PFSK-1 (cell line): ENCODE data around the gene CDA.

Source experiments
- FOXP2 ChIP-seq: optimal IDR thresholded peaks from 2 replicates; pipeline ENCODE3; 2011; ENCODE audit warnings: borderline replicate concordance, control low read depth, inconsistent platforms; ENCODE audit not compliant: insufficient read depth; ENCODE audit errors: extremely low read length, extremely low read depth
- POLR2AphosphoS5 ChIP-seq: IDR thresholded peaks from 2 replicates; pipeline ENCODE4 v1.6.1; 2012; ENCODE audit warnings: low read depth, mild to moderate bottlenecking, control low read depth, low read length, moderate library complexity
- REST ChIP-seq, 2 experiments: IDR thresholded peaks; 2 replicates each; pipeline versions ENCODE4 v1.6.1 to v1.8.0; 2011 to 2012; ENCODE audit warnings: low read depth in 2 of 2, low read length in 2 of 2, control low read depth in 1 of 2, inconsistent platforms in 1 of 2, mild to moderate bottlenecking in 1 of 2, moderate library complexity in 1 of 2; ENCODE audit not compliant: insufficient read depth in 1 of 2
- SIN3A ChIP-seq: IDR thresholded peaks from 2 replicates; pipeline ENCODE4 v1.6.1; 2012; ENCODE audit warnings: mild to moderate bottlenecking, low read length, moderate library complexity, borderline replicate concordance; ENCODE audit not compliant: insufficient read depth
- TAF1 ChIP-seq: IDR thresholded peaks from 2 replicates; pipeline ENCODE4 v1.6.1; 2012; ENCODE audit warnings: low read length, control low read depth, borderline replicate concordance; ENCODE audit not compliant: insufficient read depth

CDA gene

GRCh38 chr1:20666804-20667203 is 77.9 kb downstream of the CDA start:
- TF ChIP-seq FOXP2 = no peak
- no peak for TF ChIP-seq SIN3A
- TF ChIP-seq POLR2AphosphoS5 = no peak
- no peak for TF ChIP-seq REST (IDR thresholded peaks at IDR 0.05; ENCODE audit: insufficient read depth in 1 of 2, low read depth in 2 of 2, low read length in 2 of 2)
- no peak for TF ChIP-seq TAF1
